Diencephalon (tissue), 1 donor: ENCODE results near the gene NAT8L. TPM values are rescaled to one million over a fixed set of nuclear protein-coding genes. Genes with fewer than 3 reads are reported as not detected.

ENCODE experiments used
- total RNA-seq: library from RNA; depleted of rRNA; stranded (reverse); fragments of >200 nt; gene quantifications from one replicate; pipeline ENCODE4 v1.2.3, GENCODE V29; 2014

Gene NAT8L
- 25.6 TPM for total RNA-seq

GRCh38 chr4:2059046-2059725, at the start of gene NAT8L:
Gene NAT8L, plus strand, starts transcription at chr4:2059327. Its CDS starts 185 bp downstream, at chr4:2059512.

Other genes with a start within 250 kb of the NAT8L start
- 73.1 TPM for gene LETM1, start 203.2 kb upstream of the NAT8L start, total RNA-seq
- gene NSD2, start 187.9 kb upstream of the NAT8L start, total RNA-seq: 118 TPM
- 22.8 TPM for gene NELFA, start 50.4 kb upstream of the NAT8L start, total RNA-seq
- gene HAUS3, start 182.8 kb downstream of the NAT8L start, total RNA-seq: 33.7 TPM
- gene POLN, start 182.8 kb downstream of the NAT8L start, total RNA-seq: 6.5 TPM
- 22.1 TPM for gene MXD4, start 202.8 kb downstream of the NAT8L start, total RNA-seq